ENCODE results near the gene TBX1.
"Not testable (repeated sequence)": the region's sequence is repeated elsewhere in the genome, so short reads cannot be mapped to it uniquely, and the experiment has no call there.

The TBX1 gene

DNA sequence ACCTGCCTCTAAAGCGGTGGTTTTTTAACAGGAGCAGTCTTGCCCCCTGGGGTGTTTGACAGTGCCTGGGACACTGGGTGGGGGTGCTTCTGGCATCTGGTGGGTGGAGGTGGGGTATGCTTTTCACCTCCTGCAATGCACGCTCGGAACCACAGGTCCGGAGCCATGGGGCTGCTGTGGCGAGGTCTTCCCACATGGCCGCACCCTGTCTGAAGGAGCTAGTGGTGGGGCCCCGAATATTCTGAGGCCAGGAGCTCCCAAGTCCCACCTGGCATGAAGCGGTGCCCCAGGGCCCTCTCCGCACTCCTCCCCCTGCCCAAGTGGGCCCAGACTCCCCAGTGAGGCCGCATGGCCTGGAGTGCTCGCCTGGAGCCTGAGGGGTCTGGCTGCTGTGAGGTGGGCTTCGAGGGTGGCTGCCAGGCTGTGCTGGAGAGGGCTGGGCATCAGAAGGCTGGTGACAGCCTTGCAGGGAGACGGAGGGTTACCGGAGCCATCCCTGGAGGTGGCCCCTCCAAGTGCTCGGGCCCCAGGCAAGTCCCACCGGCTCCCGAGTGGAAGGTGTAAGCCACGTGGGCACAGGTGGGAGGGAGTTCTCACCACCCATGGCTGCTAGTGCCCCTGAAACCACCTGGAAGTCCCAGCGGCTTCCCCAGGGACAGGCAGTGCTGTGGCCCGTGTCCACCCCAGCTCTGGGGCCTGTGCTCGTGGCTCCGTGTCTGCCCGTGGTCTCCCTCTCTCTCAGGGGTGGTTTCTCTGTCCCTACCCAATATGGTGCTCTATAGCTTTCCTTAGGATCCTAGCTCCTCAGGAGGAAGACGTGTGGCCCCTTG, 15.1 kb downstream of the TBX1 start:
- Histone ChIP-seq H3K27ac (ENCODE audit: low read length) (no peak overlapping the region), H3K9me3 (ENCODE audit: control insufficient read depth, low read depth, low read length) (no peaks in the 10 kb centered on the region), H3K4me3 (ENCODE audit: low read length) (no peak overlapping the region), H3K27me3 (ENCODE audit: control insufficient read depth, insufficient read depth, low read length) (peaks cover 21% of the 10 kb centered on the region), H3K36me3 (ENCODE audit: control insufficient read depth, low read depth, low read length) (no peaks in the 10 kb centered on the region), H3K9ac (ENCODE audit: low read length) (no peak overlapping the region), H3K4me1 (ENCODE audit: control insufficient read depth, low read depth, low read length) (no peaks in the 10 kb centered on the region)

DNA sequence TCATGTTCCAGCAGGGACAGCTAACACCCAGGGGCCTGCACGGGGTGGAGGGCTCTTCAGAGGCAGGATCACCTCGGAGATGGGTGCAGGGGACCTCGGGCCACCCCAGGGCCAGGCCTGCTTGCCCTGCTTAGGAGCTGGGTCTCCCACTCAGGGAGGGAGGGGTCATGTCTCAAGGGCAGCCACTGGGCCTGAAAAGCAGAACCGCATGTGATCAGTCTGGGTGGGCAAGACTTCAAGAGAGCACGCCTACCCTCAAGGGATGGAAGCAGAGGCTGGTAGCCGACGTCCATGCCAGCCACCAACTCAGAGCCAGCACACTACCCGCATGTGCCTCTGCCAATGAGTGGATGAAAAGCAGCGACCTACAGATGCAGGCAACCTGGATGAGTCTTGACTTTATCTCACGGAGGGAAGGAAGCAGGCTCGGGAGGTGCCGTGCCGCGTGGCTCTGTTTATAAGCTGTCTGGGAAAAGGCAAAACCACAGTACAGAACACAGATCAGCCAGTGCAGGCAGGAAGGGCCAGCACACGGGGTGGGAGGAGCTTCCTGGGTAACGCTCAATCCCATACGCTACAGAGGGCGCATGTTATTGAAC, 16.0 kb downstream of the TBX1 start:
- Histone ChIP-seq H3K36me3 (ENCODE audit: control insufficient read depth, low read depth, low read length) (no peaks in the 10 kb centered on the region), H3K9me3 (ENCODE audit: control insufficient read depth, low read depth, low read length) (no peaks in the 10 kb centered on the region), H3K4me3 (ENCODE audit: low read length) (no peak overlapping the region), H3K4me1 (ENCODE audit: control insufficient read depth, low read depth, low read length) (no peaks in the 10 kb centered on the region), H3K27ac (ENCODE audit: low read length) (no peak overlapping the region), H3K9ac (ENCODE audit: low read length) (no peak overlapping the region), H3K27me3 (ENCODE audit: control insufficient read depth, insufficient read depth, low read length) (peaks cover 16% of the 10 kb centered on the region)

GRCh38 chr22:19777192-19777591, 16.6 kb downstream of the TBX1 start:
- peaks cover 10% of the 10 kb centered on the region for H3K27me3 ChIP-seq (ENCODE audit: control insufficient read depth, insufficient read depth, low read length)
- not testable (repeated sequence) for H3K9me3 ChIP-seq (ENCODE audit: control insufficient read depth, low read depth, low read length); H3K4me3 ChIP-seq (ENCODE audit: low read length); H3K9ac ChIP-seq (ENCODE audit: low read length); H3K4me1 ChIP-seq (ENCODE audit: control insufficient read depth, low read depth, low read length); H3K27ac ChIP-seq (ENCODE audit: low read length); H3K36me3 ChIP-seq (ENCODE audit: control insufficient read depth, low read depth, low read length)

- Histone ChIP-seq H3K27ac (ENCODE audit: low read length) (no peak overlapping the region), H3K27me3 (ENCODE audit: control insufficient read depth, insufficient read depth, low read length) (no peaks in the 10 kb centered on the region), H3K4me1 (ENCODE audit: control insufficient read depth, low read depth, low read length) (no peaks in the 10 kb centered on the region), H3K9me3 (ENCODE audit: control insufficient read depth, low read depth, low read length) (no peaks in the 10 kb centered on the region), H3K36me3 (ENCODE audit: control insufficient read depth, low read depth, low read length) (no peaks in the 10 kb centered on the region), H3K9ac (ENCODE audit: low read length) (no peak overlapping the region), H3K4me3 (ENCODE audit: low read length) (no peak overlapping the region)
Observed at GRCh38 chr22:19779011-19779421, 18.4 kb downstream of the TBX1 start.

GRCh38 chr22:19779685-19780268, 19.2 kb downstream of the TBX1 start:
- Histone ChIP-seq H3K9ac (ENCODE audit: low read length) (no peak overlapping the region), H3K27ac (ENCODE audit: low read length) (no peak overlapping the region), H3K4me1 (ENCODE audit: control insufficient read depth, low read depth, low read length) (no peaks in the 10 kb centered on the region), H3K4me3 (ENCODE audit: low read length) (no peak overlapping the region), H3K36me3 (ENCODE audit: control insufficient read depth, low read depth, low read length) (no peaks in the 10 kb centered on the region), H3K27me3 (ENCODE audit: control insufficient read depth, insufficient read depth, low read length) (no peaks in the 10 kb centered on the region), H3K9me3 (ENCODE audit: control insufficient read depth, low read depth, low read length) (no peaks in the 10 kb centered on the region)

DNA sequence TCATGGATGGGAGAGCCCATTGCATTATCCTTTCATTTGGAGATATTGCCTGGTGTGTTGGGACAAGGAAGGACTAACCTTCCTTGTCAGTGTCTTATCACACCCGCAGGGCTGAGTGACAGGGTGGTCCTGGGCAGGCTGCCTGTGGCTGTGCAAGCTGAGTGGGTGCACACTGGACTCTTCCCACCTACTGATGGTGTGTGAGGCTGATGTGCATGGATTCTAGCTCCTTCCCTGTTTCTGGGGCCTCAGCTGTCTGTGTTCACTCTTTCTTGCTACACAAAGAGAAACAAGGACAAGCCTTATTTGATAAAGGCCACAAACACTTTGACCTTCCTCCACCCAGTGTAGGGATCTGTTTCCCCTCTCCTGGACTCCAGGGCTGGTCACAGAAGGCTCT, 22.0 kb downstream of the TBX1 start:
- no peaks in the 10 kb centered on the region for H3K27me3 ChIP-seq (ENCODE audit: control insufficient read depth, insufficient read depth, low read length)
- H3K9ac ChIP-seq (ENCODE audit: low read length) = no peak overlapping the region

GRCh38 chr22:19783586-19784383, 23.2 kb downstream of the TBX1 start:
- H3K9ac ChIP-seq (ENCODE audit: low read length) = no peak overlapping the region
- no peak overlapping the region for H3K27ac ChIP-seq (ENCODE audit: low read length)
- no peaks in the 10 kb centered on the region for H3K9me3 ChIP-seq (ENCODE audit: control insufficient read depth, low read depth, low read length)
- no peaks in the 10 kb centered on the region for H3K27me3 ChIP-seq (ENCODE audit: control insufficient read depth, insufficient read depth, low read length)
- H3K36me3 ChIP-seq (ENCODE audit: control insufficient read depth, low read depth, low read length) = no peaks in the 10 kb centered on the region
- no peaks in the 10 kb centered on the region for H3K4me1 ChIP-seq (ENCODE audit: control insufficient read depth, low read depth, low read length)
- H3K4me3 ChIP-seq (ENCODE audit: low read length) = no peak overlapping the region

More for the DNA sequence above, 22.0 kb downstream of the TBX1 start:
- no peaks in the 10 kb centered on the region for H3K36me3 ChIP-seq (ENCODE audit: control insufficient read depth, low read depth, low read length)
- no peaks in the 10 kb centered on the region for H3K9me3 ChIP-seq (ENCODE audit: control insufficient read depth, low read depth, low read length)
- no peak overlapping the region for H3K27ac ChIP-seq (ENCODE audit: low read length)
- no peak overlapping the region for H3K4me3 ChIP-seq (ENCODE audit: low read length)
- no peaks in the 10 kb centered on the region for H3K4me1 ChIP-seq (ENCODE audit: control insufficient read depth, low read depth, low read length)

DNA sequence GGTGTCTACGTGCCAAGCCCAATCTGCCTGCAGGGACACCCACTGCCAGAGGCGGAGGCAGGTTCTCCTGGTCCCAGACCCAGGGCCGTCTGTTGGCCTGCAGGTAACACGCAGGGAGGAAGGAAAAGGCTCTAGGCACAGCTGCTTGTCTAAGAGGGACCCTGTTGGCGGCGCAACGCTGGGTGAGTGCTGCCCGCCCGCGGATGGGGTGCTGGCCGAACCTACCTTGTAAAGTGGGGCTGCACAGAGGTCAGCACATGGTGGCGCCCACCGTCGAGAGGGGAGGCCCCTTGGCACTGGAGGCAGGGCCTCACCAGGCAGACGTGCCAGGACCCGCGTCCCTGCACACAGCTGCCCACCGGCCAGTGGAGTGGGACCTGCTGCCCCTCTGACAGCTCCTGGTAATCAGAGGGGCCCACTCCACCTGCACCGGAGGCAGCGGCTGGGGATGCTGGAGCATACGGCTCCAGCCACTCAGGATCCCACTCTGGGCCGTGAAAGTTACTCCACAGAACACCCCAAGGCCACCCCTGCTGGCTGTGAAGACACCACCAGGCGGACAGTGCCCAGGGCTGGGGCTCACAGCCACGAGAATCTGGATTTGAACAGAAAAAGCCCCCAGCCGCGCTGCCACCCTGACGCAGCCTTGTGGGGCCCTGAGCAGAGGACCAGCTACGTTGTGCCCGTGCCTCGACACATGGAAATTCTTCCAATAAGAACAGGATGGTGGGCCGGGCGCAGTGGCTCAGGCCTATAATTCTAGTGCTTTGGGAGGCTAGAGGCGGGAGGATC, 24.0 kb downstream of the TBX1 start:
- H3K36me3 ChIP-seq (ENCODE audit: control insufficient read depth, low read depth, low read length) = no peaks in the 10 kb centered on the region
- no peaks in the 10 kb centered on the region for H3K4me1 ChIP-seq (ENCODE audit: control insufficient read depth, low read depth, low read length)
- no peaks in the 10 kb centered on the region for H3K9me3 ChIP-seq (ENCODE audit: control insufficient read depth, low read depth, low read length)
- H3K9ac ChIP-seq (ENCODE audit: low read length) = no peak overlapping the region
- H3K27me3 ChIP-seq (ENCODE audit: control insufficient read depth, insufficient read depth, low read length) = no peaks in the 10 kb centered on the region
- H3K4me3 ChIP-seq (ENCODE audit: low read length) = no peak overlapping the region
- no peak overlapping the region for H3K27ac ChIP-seq (ENCODE audit: low read length)

DNA sequence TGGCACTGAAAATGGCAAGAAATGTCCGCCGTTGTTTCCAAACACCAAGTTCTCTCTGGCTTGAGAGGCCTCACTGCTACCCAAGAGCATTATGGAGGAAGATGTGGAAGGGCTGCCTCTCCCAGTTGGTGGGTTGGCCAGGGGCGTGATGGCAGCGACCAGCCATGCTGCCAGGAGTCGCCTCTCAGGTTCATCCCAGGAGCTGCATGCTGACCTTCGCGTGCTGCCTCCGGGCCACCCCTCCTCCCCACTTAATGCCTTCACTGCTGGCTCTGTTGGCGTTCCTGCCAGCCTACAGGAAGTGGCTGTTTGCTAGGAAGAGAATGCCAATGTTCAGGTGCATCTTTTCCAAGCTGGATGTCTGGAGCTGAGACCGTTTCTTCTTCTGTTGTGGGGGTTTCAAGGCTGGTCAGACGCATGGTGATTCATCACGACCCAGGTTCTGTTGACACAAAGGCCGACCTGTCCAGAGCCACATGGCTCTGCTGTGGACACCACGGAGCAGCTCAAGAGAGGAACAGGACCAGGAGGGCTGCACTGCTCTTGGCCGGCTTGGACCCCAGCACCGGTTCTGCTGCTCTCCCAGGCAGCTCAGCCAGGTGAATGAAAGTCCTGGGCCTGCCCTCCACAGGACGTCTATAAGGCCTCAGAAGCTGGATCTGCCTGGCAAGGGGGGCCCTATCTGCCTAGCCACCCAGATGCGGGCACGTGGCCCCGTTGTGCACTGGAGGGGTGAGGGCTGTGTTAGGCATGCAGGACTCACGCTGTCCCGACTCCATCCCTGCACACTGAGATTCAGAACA, 25.1 kb downstream of the TBX1 start:
- Histone ChIP-seq H3K9ac (ENCODE audit: low read length) (no peak overlapping the region), H3K4me1 (ENCODE audit: control insufficient read depth, low read depth, low read length) (no peaks in the 10 kb centered on the region), H3K36me3 (ENCODE audit: control insufficient read depth, low read depth, low read length) (no peaks in the 10 kb centered on the region), H3K4me3 (ENCODE audit: low read length) (no peak overlapping the region), H3K27ac (ENCODE audit: low read length) (no peak overlapping the region), H3K9me3 (ENCODE audit: control insufficient read depth, low read depth, low read length) (no peaks in the 10 kb centered on the region), H3K27me3 (ENCODE audit: control insufficient read depth, insufficient read depth, low read length) (no peaks in the 10 kb centered on the region)

DNA sequence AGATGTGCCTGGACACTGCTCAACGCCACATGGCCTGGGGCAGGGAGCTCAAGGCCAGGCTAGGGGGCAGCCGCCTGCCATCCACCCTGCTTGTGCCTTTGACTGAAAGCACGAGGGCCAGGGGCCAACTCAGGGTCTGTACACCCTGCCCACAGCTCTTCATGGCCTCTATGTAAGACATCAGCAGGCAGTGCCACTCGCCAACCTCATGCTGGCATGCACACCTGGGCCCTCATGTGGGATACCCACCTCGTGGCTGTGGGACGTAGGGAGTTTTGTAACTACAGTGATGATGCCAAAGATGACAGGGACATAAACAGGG, 25.6 kb downstream of the TBX1 start:
- no peak overlapping the region for H3K27ac ChIP-seq (ENCODE audit: low read length)
- no peaks in the 10 kb centered on the region for H3K9me3 ChIP-seq (ENCODE audit: control insufficient read depth, low read depth, low read length)
- H3K4me1 ChIP-seq (ENCODE audit: control insufficient read depth, low read depth, low read length) = no peaks in the 10 kb centered on the region
- no peak overlapping the region for H3K4me3 ChIP-seq (ENCODE audit: low read length)
- no peaks in the 10 kb centered on the region for H3K36me3 ChIP-seq (ENCODE audit: control insufficient read depth, low read depth, low read length)
- no peak overlapping the region for H3K9ac ChIP-seq (ENCODE audit: low read length)
- H3K27me3 ChIP-seq (ENCODE audit: control insufficient read depth, insufficient read depth, low read length) = no peaks in the 10 kb centered on the region

All from iPS-18a (cell line).